Stimulated activated CD8-positive, alpha-beta memory T cell treated with anti-CD3 and anti-CD28 coated beads, Interleukin-4, amount 100 ng/mL, for 24 hours (primary cell): Measurements from ENCODE around the gene KHDRBS2.

Source experiments
- DNase-seq: peaks from one replicate; pipeline ENCODE4 v3.0.0-alpha.2; 2020; ENCODE audit warnings: low read depth

Gene KHDRBS2

DNA sequence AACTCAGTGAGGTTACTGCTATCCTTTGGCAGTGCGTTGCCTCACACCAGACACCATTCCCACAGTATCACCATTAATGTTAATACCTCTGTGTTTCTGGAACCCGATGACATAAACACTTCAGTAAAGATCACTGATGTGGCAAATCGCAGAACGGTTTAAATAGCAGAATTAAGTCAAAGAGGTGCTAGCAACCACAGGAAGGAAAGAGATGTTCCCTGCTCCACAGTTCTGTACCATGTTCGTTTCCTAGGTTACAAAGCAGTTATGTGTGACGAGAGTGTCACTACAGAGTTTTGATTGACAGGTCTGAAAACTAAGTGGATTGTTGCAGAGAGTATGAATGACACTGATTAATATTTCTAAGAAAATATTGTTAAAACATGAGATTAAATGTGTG lies 272.3 kb downstream of the KHDRBS2 start:
- no peak for DNase-seq

DNA sequence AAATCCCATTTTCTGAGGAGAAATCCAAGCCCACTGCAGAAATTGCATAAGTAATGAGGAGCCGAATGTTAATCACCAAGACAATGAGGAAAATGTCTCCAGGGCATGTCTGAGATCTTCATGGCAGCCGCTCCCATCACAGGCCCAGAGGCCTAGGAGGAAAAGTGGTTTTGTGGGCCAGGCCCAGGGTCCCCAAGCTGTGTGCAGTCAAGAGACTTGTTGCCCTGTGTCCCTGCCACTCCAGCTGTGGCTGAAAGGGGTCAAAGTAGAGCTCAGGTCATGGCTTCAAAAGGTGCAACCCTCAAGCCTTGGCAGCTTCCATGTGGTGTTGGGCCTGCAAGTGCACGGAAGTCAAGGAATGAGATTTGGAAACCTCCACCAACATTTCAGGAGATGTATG lies 276.6 kb downstream of the KHDRBS2 start:
- DNase-seq = no peak

DNA sequence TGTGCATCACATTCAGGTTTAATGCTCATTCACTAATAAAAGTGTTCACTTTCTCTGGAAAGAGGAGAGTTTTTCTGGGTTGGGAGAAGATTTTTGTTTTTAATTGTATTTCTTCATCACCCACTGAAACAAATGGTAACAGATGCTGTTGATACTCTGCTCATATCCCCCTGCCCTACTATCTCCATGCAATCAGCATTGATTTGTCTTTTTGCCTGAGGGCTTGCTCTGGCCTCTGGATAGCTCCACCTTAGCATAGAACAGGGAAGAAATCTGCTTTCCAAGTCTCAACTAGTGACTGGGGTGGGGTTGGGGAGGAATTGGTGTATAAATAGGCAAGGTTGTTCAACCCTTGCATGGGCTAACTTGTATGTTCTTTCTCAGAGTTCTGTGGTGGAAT lies 296.4 kb downstream of the KHDRBS2 start:
- DNase-seq = no peak

DNA sequence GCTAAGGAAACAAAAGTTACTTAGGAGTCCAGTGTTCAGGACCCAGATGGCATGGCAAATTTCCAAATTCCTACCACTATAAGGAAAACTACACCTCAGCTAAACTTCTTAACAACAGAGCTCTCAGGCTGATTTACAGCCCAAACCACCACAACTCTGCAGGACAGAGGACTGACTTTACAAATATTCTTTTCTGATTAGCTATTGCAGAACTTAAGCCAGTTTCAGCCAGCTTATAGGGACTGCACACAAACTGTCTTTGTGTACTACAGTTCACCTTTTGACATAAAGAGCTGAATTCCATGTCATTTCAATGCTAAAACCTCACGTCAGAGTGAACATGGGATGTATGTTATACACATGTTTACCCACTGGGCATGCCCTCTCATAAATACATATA lies 305.4 kb downstream of the KHDRBS2 start:
- no peak for DNase-seq

DNA sequence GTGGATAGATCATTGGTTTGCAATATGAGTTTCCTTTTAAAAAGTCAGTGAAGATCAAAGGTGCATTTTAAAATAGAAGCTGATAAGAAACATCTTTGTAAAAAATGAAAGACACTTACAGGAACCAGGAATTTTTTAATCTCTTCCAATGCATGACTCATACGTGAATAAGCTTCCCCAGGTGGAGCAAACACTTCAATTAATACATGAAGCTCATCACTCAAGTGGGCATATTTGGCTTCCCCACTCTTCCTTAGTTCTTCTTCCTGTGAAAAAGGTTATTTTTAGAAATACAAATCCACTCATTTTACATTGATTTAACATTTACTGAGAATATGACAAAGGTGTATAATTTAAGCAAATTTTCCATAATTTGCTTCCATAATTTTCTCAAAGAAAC lies 308.1 kb downstream of the KHDRBS2 start:
- no peak for DNase-seq

DNA sequence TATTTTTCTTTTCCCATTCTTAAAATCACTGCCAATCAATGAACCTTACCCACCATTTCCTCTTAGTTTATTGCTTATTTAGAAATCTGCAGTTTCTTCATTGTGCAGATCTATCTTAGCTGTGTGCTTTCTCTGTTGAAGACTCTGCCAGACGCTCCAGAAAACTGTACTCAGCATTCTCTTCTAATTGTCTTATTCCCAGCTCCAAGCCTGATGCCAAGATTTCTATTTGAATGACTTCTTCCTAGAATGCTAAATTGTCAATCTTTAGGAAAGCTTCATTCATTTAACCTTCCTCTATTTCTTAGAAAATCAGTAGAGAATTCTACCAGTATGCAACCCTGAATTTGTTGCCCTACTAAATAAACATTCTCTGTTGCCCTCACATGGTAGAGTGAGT lies 308.9 kb downstream of the KHDRBS2 start:
- DNase-seq = no peak

DNA sequence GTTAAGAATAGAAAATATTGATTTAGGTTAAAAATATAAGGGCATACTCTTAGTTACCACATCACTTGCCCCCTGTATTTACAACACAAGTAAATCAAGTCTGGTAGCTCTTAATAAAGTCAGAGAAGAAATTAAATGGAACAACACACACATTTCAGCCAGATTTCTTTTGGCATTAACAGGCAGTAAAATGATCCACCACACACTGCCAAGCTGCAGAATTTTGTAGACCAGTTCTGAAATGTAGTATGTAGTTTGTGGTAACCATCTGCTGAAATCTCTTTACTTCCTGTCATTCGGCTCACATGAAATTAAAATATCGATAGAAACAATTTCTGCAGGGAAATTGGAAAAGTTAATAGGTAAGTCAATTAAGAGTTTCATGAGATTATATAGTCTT lies 326.8 kb downstream of the KHDRBS2 start:
- DNase-seq = no peak

DNA sequence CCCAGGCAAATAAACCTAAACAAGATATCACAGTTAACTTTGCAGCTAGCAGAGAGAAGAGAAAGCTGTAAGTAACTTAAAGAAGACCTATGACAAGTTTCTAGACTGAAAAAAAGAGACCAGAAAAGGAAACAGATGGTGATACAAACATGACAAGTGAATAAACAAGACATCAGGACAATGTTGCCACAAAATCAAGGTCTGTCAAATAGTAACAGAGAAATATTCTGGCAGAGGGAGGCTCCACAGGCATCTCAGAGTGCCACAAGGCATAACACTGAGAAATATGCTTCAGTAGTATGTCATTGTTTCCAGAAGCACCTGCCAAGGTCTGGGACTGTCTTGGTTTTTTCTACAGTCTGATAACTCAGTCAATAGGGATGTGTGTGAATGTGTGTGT lies 332.2 kb downstream of the KHDRBS2 start:
- DNase-seq = no peak

DNA sequence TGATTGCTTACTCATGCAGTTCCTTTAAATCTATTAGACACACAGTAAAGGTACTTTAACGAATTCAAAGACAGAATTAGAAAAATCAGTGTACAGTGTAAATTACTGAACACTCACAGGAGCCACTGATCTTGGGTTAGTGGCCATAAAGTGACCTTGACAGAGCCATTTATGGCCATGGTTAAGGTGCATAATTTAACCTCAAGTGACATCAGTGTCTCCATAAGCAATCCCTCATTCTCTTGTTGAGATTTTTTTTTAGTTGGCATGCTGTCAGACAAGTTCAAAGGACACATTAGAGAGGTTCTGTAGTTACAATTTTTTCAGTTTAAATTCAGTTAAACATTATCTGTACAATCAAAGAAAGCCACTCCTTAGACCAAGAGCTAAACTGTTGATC lies 334.4 kb downstream of the KHDRBS2 start:
- no peak for DNase-seq

DNA sequence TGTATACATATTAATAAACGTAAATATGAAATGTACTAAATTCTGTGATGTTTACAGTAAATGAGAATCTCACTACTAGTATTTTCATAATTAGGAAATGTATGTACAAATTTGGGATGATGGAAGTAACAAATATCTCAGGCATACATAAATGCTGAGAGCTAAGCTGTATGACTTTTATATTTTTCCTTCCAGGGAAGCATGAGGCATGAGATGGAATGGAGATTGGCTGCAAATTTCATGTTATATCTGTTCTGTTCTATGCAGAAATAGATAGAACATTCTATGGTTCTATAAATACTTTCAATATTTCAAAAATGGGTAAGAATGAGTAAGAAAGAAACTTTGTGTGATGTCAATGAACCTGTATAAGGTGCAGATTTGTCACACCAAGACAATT lies 335.2 kb downstream of the KHDRBS2 start:
- DNase-seq = no peak

DNA sequence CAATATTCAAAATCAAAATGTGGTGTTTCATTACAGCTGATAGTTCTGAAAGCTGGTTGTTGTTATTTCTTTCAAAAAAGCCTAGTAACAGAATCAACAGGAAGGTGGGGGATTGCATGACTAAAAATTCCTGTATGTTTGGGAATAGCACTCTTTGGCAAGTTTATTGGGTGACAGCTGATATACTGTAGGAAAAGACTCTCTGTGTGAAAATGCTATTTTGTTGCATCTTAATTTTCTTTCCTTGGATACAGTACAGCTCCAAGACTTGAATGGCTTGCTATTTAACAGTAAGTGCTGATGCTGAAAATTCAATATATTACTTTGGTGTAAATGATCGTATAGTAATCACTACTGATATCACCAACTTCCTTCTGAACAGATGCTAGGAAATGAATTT lies 336.1 kb downstream of the KHDRBS2 start:
- DNase-seq = no peak

DNA sequence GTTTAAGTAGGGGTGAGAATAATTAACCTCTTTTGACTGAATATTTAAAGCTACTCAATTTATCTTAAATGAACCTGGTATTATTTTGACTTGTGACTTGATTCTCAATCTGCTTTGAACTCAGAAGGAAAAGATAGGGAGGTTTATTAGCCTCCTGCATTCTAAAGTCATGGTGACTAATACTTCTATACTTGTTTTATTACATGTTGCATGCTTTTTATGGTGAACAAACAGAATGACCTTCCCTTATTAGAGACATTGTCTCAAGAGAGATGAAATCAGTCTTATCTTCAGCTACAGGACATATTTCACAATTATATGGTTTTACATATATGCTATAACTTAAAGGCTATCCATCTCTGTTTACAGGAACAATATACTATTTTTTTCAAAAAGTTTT lies 336.9 kb downstream of the KHDRBS2 start:
- DNase-seq = no peak

DNA sequence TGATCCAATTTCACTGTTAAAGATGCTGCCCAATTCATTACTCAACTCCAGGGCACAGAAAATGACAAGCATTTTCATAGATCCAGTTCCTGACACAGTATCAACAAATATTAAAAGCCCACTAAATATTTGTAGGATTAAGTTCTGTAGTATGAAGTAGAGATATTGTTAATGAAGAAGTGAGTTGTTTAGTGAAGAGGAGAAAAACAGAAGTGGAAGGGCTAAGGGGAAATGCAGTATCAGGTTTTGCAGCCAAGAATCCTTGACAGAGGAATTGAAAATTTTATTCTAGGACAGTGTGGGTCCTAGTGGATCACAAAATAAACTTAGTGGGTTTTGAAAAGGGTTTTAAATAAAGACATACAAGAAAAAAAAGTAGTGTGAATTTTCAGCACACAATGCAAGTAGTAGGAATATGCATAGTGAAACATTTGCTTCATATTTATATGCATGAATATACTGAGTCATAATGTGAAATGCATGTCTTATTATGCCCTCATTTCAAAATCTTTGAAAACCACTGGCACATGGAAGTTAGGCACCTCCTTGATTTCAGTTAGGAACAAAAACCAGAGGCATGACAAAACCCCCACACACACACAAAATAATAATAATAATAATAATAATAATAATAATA lies 338.6 kb downstream of the KHDRBS2 start:
- no peak for DNase-seq

DNA sequence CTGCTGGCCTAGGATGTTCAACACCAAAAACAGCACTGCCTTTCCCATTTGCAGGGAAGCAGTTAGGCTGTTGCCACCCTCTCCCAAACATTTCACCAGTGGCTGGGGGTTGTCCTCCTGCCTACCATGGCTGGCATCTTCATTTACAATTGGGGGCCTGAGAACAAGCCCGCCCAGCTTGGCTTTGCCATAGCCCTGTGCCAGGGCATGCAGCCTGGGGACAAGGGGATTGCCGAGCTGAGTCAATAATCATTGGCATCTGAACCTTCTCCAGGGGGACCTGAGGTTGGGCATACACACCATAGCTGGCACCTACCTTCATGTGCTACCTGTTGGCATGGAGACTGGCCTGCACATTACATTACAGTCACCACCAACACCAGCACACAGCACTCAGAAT lies 345.1 kb downstream of the KHDRBS2 start:
- no peak for DNase-seq

DNA sequence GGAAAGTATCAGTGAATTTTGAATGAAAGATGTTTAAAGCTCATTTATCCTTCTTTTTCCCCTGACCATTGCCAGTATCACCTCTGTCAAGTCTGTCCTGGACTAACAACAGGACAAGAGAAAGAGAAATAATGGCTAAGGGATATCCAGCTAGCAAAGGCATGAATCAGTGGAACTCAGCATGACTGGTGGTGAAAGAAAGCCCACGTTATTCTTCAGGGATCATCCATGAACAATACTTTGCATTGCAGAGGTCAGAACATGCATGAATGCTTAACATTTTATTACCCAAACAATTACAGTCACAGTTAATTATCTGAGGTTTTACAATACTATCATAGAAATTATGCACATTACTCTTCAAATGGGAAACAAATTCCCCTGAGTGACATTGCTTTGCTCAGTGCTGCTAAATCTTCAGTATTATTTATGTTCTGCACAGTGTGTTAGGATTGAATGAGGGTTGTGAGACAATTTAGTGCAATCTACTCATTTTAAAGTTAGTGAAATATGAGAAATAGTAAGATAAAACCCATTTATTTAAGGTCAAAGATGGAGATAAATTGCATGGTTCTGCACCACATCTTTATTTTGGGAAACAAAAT lies 350.7 kb downstream of the KHDRBS2 start:
- DNase-seq = no peak

DNA sequence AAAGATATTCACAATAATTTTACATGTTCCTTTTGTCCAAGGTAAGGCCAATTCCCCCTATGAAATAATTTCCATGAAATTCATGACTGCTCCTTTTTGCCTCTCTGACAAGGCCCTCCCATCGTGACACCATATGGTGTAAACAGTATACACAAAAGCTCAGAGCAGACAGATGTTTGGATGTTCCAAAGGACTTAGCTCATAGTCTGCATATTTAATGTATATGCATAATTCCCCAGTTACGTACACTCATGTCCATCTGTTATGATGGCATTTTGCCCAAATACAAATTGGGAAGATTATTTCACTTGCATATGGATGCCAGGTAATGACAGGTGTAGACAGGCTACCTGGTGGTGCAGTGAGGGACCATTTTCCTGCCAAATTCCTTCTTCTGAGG lies 376.5 kb downstream of the KHDRBS2 start:
- DNase-seq = no peak

DNA sequence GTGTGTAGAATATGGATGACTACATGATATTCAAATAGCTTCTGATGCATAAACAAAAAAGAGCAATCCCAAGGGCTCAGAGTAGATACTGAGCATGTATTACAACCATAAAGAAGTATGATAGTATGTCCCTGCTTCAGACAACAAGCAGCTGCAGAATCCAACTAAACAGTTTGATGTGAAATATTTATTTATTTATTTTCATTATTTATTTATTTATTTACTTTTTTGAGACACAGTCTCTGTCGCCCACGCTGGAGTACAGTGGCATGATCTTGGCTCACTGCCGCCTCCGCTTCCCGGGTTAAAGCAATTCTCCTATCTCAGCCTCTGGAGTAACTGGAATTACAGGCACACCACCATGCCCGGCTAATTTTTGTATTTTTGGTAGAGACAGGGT lies 384.3 kb downstream of the KHDRBS2 start:
- no peak for DNase-seq

DNA sequence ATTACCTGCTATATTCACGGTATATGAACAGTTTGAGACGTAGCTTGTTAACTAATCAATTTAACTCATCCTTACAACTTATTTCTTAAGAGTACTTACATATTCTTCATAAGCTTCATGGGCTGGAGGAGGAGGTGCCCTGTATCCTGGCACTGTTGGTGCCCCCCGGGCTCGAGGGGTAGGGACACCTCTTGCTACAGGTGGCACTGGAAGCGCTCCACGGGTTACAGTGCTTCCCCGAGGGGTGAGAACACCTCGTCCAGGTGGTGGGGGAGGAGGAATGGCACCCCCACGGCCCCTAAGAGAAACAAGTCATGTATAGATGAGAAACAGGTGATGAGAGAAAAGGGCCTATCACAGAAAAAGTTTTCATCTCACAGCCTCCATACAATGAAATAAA lies 391.5 kb downstream of the KHDRBS2 start:
- DNase-seq = no peak

DNA sequence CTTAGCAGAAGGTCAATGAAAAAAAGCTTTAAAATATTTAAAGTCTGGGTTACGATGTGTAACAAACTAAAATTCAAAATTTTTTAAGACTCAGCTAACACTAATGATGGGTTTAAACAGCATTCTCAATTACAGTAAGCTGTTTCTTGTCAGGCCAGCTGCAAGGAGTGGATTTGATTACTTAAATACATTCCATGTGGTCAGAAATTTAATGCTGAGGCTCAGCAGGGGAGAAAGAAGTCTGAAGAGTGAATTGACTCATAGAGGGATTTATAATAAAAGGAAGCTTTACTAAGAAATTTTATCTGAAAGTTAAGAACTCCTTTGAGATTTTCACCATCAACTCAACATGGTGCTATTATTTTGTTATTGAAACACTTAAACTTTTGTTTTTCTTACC lies 398.6 kb downstream of the KHDRBS2 start:
- DNase-seq = no peak

DNA sequence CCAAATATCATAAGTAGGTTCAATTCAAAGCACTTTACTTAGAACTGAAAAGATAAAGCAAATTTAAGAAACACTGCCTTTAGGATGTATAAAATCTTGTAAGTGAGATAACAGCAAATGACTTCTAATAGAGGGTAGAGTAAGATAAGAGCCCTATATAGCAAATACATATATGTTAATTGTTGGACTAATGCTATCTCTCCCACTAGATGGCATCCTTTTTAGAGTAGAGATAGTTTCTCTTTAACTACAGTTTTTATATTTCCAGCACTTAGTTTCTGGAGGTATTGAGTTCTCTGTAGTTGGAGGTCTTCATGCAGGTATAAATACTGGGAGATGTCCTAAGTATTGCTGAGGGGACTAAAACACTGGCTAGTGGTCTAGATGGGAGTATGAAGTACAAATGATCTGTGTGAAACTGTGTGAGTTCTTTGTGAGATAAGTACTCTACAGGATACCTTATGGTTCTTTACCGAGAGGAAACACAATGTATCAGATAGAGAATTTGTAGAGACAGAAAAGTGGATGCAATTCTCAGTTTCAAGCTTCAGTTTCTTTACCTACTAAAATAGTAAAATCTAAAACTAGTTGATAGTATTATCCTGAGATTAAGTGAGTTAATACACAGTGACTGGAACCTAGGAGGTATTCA lies 399.3 kb downstream of the KHDRBS2 start:
- no peak for DNase-seq

DNA sequence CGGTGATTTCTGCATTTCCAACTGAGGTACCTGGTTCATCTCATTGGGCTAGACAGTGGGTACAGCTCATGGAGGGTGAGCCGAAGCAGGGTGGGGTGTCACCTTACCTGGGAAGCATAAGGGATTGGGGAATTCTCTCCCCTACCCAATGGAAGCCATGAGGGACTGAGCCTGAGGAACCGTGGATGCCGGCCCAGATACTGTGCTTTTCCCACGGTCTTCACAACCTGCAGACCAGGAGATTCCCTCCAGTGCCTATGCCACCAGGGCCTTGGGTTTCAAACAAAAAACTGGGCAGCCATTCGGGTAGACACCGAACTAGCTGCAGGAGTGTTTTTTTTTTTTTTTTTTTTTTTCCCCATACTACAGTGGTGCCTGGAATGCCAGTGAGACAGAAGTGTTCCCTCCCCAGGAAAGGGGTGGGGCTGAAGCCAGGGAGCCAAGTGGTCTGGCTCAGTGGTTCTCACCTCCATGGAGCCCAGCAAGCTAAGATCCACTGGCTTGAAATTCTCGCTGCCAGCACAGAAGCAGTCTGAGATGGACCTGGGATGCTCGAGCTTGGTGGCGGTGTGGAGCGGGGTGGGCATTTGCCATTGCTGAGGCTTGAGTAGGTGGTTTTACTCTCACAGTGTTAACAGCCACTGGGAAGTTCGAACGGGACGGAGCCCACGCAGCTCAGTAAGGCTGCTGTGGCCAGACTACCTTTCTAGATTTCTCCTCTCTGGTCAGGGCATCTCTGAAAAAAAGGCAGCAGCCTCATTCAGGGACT lies 416.2 kb downstream of the KHDRBS2 start:
- no peak for DNase-seq

DNA sequence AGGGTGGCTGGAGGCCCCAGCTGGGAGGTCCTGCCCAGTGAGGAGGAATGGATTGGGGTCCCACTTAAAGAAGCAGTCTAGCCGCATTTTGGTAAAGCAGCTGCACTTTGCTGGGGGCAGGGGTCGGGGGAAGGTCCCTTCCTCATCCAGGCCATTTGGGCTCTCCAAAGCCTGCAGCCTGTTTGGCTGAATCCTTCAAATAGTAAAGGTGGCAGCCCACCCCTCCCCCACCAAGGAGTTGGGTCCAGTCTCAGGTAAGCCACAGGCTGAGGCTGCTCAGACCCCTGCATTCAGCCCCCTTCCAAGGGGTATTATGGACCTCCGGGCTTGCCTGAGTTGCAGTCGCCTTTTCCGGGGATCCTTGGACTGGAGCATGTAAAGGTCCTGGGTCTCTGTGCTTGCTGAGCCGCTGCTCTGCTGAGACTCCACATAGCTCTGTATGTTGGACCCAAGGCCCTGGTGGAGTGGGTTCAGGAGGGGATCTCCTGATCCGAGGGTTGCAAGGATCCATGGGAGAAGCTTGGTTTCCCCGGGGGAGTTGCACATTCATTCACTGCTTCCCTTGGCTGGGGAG lies 417.4 kb downstream of the KHDRBS2 start:
- DNase-seq = no peak

DNA sequence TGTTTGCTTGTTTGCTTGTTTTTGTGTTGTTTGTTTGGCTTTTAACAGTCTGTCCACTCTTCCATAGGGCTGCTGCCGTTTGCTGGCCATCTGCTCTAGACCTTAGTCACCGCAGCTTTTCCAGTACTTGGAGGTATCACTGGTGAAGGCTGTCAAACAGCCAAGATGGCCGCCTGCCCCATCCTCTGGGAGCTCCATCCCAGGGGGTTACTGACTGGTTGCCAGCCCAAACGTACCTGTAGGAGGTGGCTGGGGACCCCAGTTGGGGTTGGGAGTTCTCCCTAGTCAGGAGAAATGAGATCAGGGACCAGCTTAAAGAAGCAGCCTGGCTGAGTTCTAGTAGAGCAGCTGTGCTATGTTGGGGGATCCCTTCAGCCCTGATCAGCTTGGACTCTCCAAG lies 418.4 kb downstream of the KHDRBS2 start:
- no peak for DNase-seq
